Uterus (tissue), 2 donors: ENCODE data around the gene TMPRSS11A.

ENCODE experiments used
- POLR2A ChIP-seq, 2 donors: fragments of 450-650 bp; IDR thresholded peaks; one replicate each; pipeline ENCODE4 v1.6.1; 2016; ENCODE audit warnings: antibody characterized with exemption in 2 of 2, mild to moderate bottlenecking in 1 of 2, moderate library complexity in 1 of 2
- TF ChIP-seq, protein P1 (sequence below), 4 experiments: fragments of 200-600 bp in 2 of 4; fragments of 450-650 bp in 2 of 4; sonication (generic) in 2 of 4; IDR thresholded peaks; one replicate each; pipeline ENCODE4 v1.5.1; 2016 to 2019; ENCODE audit warnings: antibody characterized with exemption in 4 of 4, mild to moderate bottlenecking in 2 of 4, moderate library complexity in 1 of 4

DNA sequence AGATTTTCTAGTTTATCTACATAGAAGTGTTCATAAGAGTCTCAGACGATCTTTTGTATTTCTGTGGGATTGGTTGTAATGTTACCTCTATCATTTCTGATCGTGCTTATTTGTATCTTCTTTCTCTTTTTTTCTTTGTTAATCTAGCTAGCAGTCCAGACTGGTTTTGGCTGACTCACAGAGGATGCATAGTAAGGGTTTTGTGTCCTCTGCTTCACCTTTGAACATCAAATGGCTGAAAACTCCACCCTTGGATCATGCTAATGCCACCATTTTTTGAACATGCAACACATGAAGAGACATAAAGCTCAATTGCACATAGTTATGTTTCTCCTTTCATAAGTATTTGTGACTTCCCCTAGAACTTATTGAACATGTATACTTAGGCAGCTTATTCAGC lies 22.8 kb downstream of the TMPRSS11A start:
- TF ChIP-seq, protein P1, sequence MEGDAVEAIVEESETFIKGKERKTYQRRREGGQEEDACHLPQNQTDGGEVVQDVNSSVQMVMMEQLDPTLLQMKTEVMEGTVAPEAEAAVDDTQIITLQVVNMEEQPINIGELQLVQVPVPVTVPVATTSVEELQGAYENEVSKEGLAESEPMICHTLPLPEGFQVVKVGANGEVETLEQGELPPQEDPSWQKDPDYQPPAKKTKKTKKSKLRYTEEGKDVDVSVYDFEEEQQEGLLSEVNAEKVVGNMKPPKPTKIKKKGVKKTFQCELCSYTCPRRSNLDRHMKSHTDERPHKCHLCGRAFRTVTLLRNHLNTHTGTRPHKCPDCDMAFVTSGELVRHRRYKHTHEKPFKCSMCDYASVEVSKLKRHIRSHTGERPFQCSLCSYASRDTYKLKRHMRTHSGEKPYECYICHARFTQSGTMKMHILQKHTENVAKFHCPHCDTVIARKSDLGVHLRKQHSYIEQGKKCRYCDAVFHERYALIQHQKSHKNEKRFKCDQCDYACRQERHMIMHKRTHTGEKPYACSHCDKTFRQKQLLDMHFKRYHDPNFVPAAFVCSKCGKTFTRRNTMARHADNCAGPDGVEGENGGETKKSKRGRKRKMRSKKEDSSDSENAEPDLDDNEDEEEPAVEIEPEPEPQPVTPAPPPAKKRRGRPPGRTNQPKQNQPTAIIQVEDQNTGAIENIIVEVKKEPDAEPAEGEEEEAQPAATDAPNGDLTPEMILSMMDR (IDR thresholded peaks at IDR 0.05), result no peak
- TF ChIP-seq POLR2A (IDR thresholded peaks at IDR 0.05), result no peak
